Fibroblast of lung (primary cell): ENCODE data around the gene MAP2K2.

Experiments
- EZH2 ChIP-seq: IDR thresholded peaks from 2 replicates; pipeline ENCODE4 v1.5.1; 2012; ENCODE audit warnings: low read length, control low read depth, mild to moderate bottlenecking; ENCODE audit errors: missing control alignments
- TF ChIP-seq, protein P1 (sequence below), 2 donors: IDR thresholded peaks in 1 of 2; conservative IDR thresholded peaks in 1 of 2; 1 replicate in 1 of 2; 2 replicates in 1 of 2; pipeline ENCODE4 v1.5.1; 2011 to 2012; ENCODE audit warnings: low read length in 2 of 2, control low read depth in 1 of 2, inconsistent platforms in 1 of 2, low read depth in 1 of 2, mild to moderate bottlenecking in 1 of 2

DNA sequence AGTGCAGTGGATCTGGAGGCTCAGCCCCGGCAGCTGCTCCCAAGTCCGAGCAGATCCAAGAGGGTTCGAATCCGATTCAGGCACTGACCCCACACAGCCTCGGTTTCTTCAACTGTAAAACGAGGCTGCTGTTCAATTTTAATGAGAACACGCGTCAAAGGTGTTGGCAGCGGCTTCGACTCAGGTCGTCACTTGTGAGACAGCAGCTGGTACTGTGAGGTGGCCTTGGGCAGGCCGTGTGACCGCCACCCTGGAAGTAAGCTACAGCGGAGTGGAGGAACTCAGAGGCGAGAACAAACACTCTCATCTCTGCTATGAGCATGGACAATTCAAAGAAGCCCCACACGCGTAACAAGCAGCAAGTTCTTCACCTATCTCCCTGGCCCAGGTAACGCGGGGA is 9.7 kb downstream of the MAP2K2 start:
- TF ChIP-seq EZH2 = no peak
- TF ChIP-seq, protein P1, sequence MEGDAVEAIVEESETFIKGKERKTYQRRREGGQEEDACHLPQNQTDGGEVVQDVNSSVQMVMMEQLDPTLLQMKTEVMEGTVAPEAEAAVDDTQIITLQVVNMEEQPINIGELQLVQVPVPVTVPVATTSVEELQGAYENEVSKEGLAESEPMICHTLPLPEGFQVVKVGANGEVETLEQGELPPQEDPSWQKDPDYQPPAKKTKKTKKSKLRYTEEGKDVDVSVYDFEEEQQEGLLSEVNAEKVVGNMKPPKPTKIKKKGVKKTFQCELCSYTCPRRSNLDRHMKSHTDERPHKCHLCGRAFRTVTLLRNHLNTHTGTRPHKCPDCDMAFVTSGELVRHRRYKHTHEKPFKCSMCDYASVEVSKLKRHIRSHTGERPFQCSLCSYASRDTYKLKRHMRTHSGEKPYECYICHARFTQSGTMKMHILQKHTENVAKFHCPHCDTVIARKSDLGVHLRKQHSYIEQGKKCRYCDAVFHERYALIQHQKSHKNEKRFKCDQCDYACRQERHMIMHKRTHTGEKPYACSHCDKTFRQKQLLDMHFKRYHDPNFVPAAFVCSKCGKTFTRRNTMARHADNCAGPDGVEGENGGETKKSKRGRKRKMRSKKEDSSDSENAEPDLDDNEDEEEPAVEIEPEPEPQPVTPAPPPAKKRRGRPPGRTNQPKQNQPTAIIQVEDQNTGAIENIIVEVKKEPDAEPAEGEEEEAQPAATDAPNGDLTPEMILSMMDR (conservative IDR thresholded peaks at IDR 0.05 in 1 of 2, IDR thresholded peaks at IDR 0.05 in 1 of 2; ENCODE audit: low read depth in 1 of 2, low read length in 2 of 2) = no peak
